Measurements from ENCODE around the gene ELK3. TPM values are rescaled to one million over a fixed set of nuclear protein-coding genes. Genes with fewer than 3 reads are reported as not detected.

Gene ELK3
- total RNA-seq, 1 experiment from 2014 or later = 9.4 TPM

DNA sequence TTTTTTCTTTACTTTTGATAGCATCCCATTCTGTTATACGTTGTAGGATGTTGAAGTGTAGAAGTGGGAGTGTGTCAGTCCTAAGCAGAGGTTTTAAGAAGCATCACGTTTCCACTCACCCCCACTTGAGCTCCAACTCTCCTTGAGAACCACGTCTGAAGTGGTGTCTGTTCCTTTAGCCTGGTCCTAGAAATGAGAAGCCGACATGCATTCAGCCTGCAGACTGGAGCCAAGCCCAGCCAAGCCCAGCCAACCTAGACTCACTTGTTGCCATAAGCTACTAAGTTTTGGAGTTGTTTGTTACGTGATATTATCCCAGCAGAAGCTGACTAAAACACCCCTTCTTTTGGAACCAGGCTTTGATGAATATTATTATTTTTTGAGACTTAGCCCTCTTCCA, 4.4 kb upstream of the ELK3 start:
- H3K27ac Mint-ChIP-seq = no peak overlapping the region; a peak in 1 of 7 replicates
- no peak overlapping the region for H3K14ac ChIP-seq (ENCODE audit: insufficient read depth, low read length)
- no CpG with 5 or more reads among the region's 5 CpGs for WGBS (ENCODE audit: extremely low coverage, insufficient read length, low lambda C conversion rate)
- H3K18ac ChIP-seq (ENCODE audit: insufficient read length, low read depth, low read length) = no peak overlapping the region
- H3K27me3 Mint-ChIP-seq (ENCODE audit: low read depth) = peaks cover 9% of the 10 kb centered on the region
- no peak overlapping the region for H2AK5ac ChIP-seq (ENCODE audit: insufficient read length, low read length)
- H3K79me1 ChIP-seq (ENCODE audit: insufficient read depth, low read depth, low read length, poor library complexity, severe bottlenecking) = no peaks in the 10 kb centered on the region
- TF ChIP-seq CTCF (conservative IDR thresholded peaks at IDR 0.05) = no peak
- no peak overlapping the region for H3T11ph ChIP-seq (ENCODE audit: low read length)
- no peak overlapping the region for H2BK15ac ChIP-seq (ENCODE audit: low read depth, low read length)
- H3K9ac ChIP-seq (ENCODE audit: extremely low read depth, insufficient read length, low read length) = no peak overlapping the region
- no peaks in the 10 kb centered on the region for H3K9me3 Mint-ChIP-seq
- H3K4me1 Mint-ChIP-seq = peaks cover 4 to 6% of the 10 kb centered on the region in 2 experiments; a peak in 3 of 4 replicates
- H4K20me1 ChIP-seq (ENCODE audit: control insufficient read depth, insufficient read depth, insufficient read length) = no peaks in the 10 kb centered on the region
- H3K56ac ChIP-seq (ENCODE audit: insufficient read length, low read depth, low read length) = no peak overlapping the region
- H3K79me2 ChIP-seq (ENCODE audit: insufficient read depth, low read length) = no peaks in the 10 kb centered on the region
- H3K23me2 ChIP-seq (ENCODE audit: insufficient read length, low read depth, low read length, poor library complexity, severe bottlenecking) = no peaks in the 10 kb centered on the region
- no peak overlapping the region for H2AFZ ChIP-seq (ENCODE audit: low read length)
- no peak overlapping the region for H4K8ac ChIP-seq (replicated peaks; ENCODE audit: insufficient read length, low read depth, low read length)
- H4K91ac ChIP-seq (ENCODE audit: insufficient read length, low read depth, low read length) = no peak overlapping the region
- no peak overlapping the region for H4K5ac ChIP-seq (ENCODE audit: insufficient read length, low read depth, low read length)
- no peaks in the 10 kb centered on the region for H3K27me3 ChIP-seq (ENCODE audit: insufficient read depth, low read length)
- no peak overlapping the region for H2BK5ac ChIP-seq (ENCODE audit: insufficient read length, low read length)
- no peak overlapping the region for H2BK12ac ChIP-seq (ENCODE audit: insufficient read length, low read depth, low read length)
- H2BK120ac ChIP-seq (ENCODE audit: low read depth, low read length, poor library complexity, severe bottlenecking) = no peak overlapping the region
- H3K23ac ChIP-seq (ENCODE audit: insufficient read length, low read depth, low read length) = no peak overlapping the region
- no peaks in the 10 kb centered on the region for H3K4me1 ChIP-seq (ENCODE audit: insufficient read depth, low read length)
- no peaks in the 10 kb centered on the region for H3K36me3 Mint-ChIP-seq (ENCODE audit: insufficient read depth in 1 of 3, low read depth in 3 of 3)
- H3K27ac ChIP-seq (ENCODE audit: insufficient read length, low read depth, low read length) = no peak overlapping the region
- no peak overlapping the region for H3K4me2 ChIP-seq (ENCODE audit: insufficient read depth, insufficient read length, low read length)
- H3K9me3 ChIP-seq (ENCODE audit: control insufficient read depth, low read depth, low read length) = no peaks in the 10 kb centered on the region
- DNase-seq = no peak
- no peak overlapping the region for H3K4ac ChIP-seq (ENCODE audit: low read depth, low read length)
- no peak overlapping the region for H2BK20ac ChIP-seq (ENCODE audit: low read depth, low read length, poor library complexity, severe bottlenecking)
- H3K4me3 Mint-ChIP-seq = no peak overlapping the region

Data from H9 (cell line).